ENCODE measurements around the gene ZNF844. TPM values are rescaled to one million over a fixed set of nuclear protein-coding genes. Genes with fewer than 3 reads are reported as not detected.

Gene ZNF844
- total RNA-seq, 1 donor, result 2.0 TPM

DNA sequence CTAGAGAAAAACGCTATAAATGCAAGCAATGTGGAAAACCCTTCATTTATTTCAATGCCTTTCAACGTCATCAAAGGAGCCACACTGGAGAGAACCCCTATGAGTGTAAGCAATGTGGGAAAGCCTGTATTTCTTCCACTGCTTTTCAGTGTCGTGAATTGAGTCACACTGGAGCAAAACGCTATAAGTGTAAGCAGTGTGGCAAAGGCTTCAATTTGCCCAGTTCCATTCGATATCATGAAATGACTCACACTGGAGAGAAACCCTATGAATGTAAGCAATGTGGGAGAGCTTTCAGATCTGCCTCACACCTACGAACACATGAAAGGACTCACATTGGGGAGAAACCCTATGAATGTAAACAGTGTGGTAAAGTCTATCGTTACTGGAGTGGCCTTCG, 48.2 kb downstream of the ZNF844 start:
- TF ChIP-seq, protein P1, sequence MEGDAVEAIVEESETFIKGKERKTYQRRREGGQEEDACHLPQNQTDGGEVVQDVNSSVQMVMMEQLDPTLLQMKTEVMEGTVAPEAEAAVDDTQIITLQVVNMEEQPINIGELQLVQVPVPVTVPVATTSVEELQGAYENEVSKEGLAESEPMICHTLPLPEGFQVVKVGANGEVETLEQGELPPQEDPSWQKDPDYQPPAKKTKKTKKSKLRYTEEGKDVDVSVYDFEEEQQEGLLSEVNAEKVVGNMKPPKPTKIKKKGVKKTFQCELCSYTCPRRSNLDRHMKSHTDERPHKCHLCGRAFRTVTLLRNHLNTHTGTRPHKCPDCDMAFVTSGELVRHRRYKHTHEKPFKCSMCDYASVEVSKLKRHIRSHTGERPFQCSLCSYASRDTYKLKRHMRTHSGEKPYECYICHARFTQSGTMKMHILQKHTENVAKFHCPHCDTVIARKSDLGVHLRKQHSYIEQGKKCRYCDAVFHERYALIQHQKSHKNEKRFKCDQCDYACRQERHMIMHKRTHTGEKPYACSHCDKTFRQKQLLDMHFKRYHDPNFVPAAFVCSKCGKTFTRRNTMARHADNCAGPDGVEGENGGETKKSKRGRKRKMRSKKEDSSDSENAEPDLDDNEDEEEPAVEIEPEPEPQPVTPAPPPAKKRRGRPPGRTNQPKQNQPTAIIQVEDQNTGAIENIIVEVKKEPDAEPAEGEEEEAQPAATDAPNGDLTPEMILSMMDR (IDR thresholded peaks at IDR 0.05; ENCODE audit: insufficient read depth, low read length), result no peak
- no peak for DNase-seq (ENCODE audit: low read depth)
- no peak overlapping the region for H3K4me3 ChIP-seq (ENCODE audit: low read depth, low read length)

GRCh38 chr19:12113121-12113520, 48.6 kb downstream of the ZNF844 start:
- TF ChIP-seq, protein P1 (IDR thresholded peaks at IDR 0.05; ENCODE audit: insufficient read depth, low read length), result no peak
- no peak overlapping the region for H3K4me3 ChIP-seq (ENCODE audit: low read depth, low read length)
- no peak for DNase-seq (ENCODE audit: low read depth)

- no peak for DNase-seq (ENCODE audit: low read depth)
- H3K4me3 ChIP-seq (ENCODE audit: low read depth, low read length), result no peak overlapping the region
- TF ChIP-seq, protein P1 (IDR thresholded peaks at IDR 0.05; ENCODE audit: insufficient read depth, low read length), result no peak
These were observed 52.9 kb downstream of the ZNF844 start for GRCh38 chr19:12117201-12117970.

DNA sequence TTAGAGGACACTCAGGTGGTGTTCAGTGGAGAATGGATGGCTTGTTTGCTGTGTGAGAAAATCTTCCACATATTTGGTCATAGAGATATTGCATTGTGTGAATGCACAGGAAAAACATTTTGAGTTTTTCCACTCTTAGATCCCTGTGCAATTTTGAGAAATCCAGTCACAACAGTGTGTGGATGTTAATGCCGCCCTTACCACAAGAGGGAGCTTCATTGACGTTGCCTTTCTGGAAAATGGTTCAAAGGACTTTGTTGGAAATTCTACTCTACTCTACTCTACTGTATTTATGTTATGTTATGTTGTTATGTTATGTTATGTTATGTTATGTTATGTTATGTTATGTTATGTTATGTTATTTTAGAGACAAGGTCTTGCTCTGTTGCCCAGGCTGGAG, 62.2 kb downstream of the ZNF844 start:
- TF ChIP-seq, protein P1 (IDR thresholded peaks at IDR 0.05; ENCODE audit: insufficient read depth, low read length), result peak; percentile 45
- H3K4me3 ChIP-seq (ENCODE audit: low read depth, low read length), result no peak overlapping the region
- peak; percentile 13 for DNase-seq (ENCODE audit: low read depth)

Small RNA genes lying within 50 kb of the gene (small RNA-seq; reads per million reads assigned to genes)
- gene RF00019 (not detected), gene RNA5SP465 (not detected), gene RNA5SP466 (not detected), gene RNA5SP467 (not detected)

Other genes starting within 250 kb of the ZNF844 start
- 0.72 and 2.8 TPM in 2 replicates for gene ZNF439, start 216.0 kb upstream of the ZNF844 start, total RNA-seq (ENCODE audit: low replicate concordance)
- 1.6 and 9.0 TPM in 2 replicates for gene ZNF69, start 176.9 kb upstream of the ZNF844 start, total RNA-seq (ENCODE audit: low replicate concordance)
- gene ZNF700, start 139.6 kb upstream of the ZNF844 start, total RNA-seq (ENCODE audit: low replicate concordance), result 7.9 and 11.4 TPM in 2 replicates
- 0.27 and 3.4 TPM in 2 replicates for gene ZNF763, start 99.7 kb upstream of the ZNF844 start, total RNA-seq (ENCODE audit: low replicate concordance)
- 1.9 and 4.9 TPM in 2 replicates for gene ZNF433, start 29.1 kb upstream of the ZNF844 start, total RNA-seq (ENCODE audit: low replicate concordance)
- gene ZNF878, start 11.8 kb upstream of the ZNF844 start, total RNA-seq (ENCODE audit: low replicate concordance), result not detected in 2 replicates
- 3.9 and 4.8 TPM in 2 replicates for gene ZNF20, start 75.6 kb downstream of the ZNF844 start, total RNA-seq (ENCODE audit: low replicate concordance)
- gene ZNF625, start 92.0 kb downstream of the ZNF844 start, total RNA-seq (ENCODE audit: low replicate concordance), result 7.2 and 18.6 TPM in 2 replicates
- gene ZNF136, start 98.4 kb downstream of the ZNF844 start, total RNA-seq (ENCODE audit: low replicate concordance), result 5.5 and 8.4 TPM in 2 replicates
- gene ZNF44, start 230.2 kb downstream of the ZNF844 start, total RNA-seq (ENCODE audit: low replicate concordance), result 4.4 and 5.3 TPM in 2 replicates

Data from fibroblast of the aortic adventitia (primary cell).